ENCODE results near the gene HPCAL1. TPM values are rescaled to one million over a fixed set of nuclear protein-coding genes. Genes with fewer than 3 reads are reported as not detected.

HPCAL1 gene
- total RNA-seq, 2 experiments from 2014 or later = 9.2 to 9.7 TPM

GRCh38 chr2:10406491-10407188 lies 103.9 kb downstream of the HPCAL1 start:
- no peak overlapping the region for H3K27ac ChIP-seq (ENCODE audit: low read depth, low read length, poor library complexity, severe bottlenecking)

GRCh38 chr2:10407432-10407831 lies 104.7 kb downstream of the HPCAL1 start:
- DNase-seq (ENCODE audit: low spot score) = peak; percentile 28
- Histone ChIP-seq H3K4me2 (ENCODE audit: low read length) (peak overlapping the region; percentile 83), H2AFZ (ENCODE audit: low read length) (no peak overlapping the region), H3K4me1 (ENCODE audit: insufficient read depth, low read length, poor library complexity, severe bottlenecking) (peaks cover 57% of the 10 kb centered on the region), H3K9me3 (ENCODE audit: low read length) (no peaks in the 10 kb centered on the region), H3K4me3 (ENCODE audit: low read depth, low read length, poor library complexity, severe bottlenecking) (no peak overlapping the region), H3K79me2 (ENCODE audit: insufficient read depth, low read depth, low read length) (no peaks in the 10 kb centered on the region), H3K27ac (ENCODE audit: low read depth, low read length, poor library complexity, severe bottlenecking) (no peak overlapping the region), H3K36me3 (ENCODE audit: insufficient read depth, low read length) (no peaks in the 10 kb centered on the region), H3K9me2 (ENCODE audit: insufficient read depth, low read length) (no peaks in the 10 kb centered on the region), H4K20me1 (ENCODE audit: insufficient read depth, low read length) (no peaks in the 10 kb centered on the region)
- intact Hi-C loops (cut with micrococcal nuclease; ENCODE audit: unreplicated experiment) = no loop called here
- ChIA-PET CTCF (ENCODE audit: unreplicated experiment) (interaction anchor here (0.6 to 2.4 kb wide), 3 partner anchors 32 to 138 kb away, joined by 4 to 10 read pairs (median 6); no protein-coding TSS in a partner anchor), POLR2A (interaction anchor here (0.9 to 3.3 kb wide), 3 partner anchors 29 to 335 kb away, joined by 3 to 22 read pairs (median 4); no protein-coding TSS in a partner anchor)
- no TSS peak for BruUV-seq (replicated peaks)
- TF ChIP-seq CTCF (conservative IDR thresholded peaks at IDR 0.05; ENCODE audit: low read length) (no peak), EZH2phosphoT487 (IDR thresholded peaks at IDR 0.05; ENCODE audit: borderline replicate concordance, low read depth, low read length) (no peak)

More at GRCh38 chr2:10406491-10407188, 103.9 kb downstream of the HPCAL1 start:
- no TSS peak for BruUV-seq (replicated peaks)
- H2AFZ ChIP-seq (ENCODE audit: low read length) = no peak overlapping the region
- CTCF ChIA-PET (ENCODE audit: unreplicated experiment) = no interaction called here
- no peaks in the 10 kb centered on the region for H3K79me2 ChIP-seq (ENCODE audit: insufficient read depth, low read depth, low read length)
- H3K9me2 ChIP-seq (ENCODE audit: insufficient read depth, low read length) = no peaks in the 10 kb centered on the region
- H4K20me1 ChIP-seq (ENCODE audit: insufficient read depth, low read length) = no peaks in the 10 kb centered on the region
- H3K9me3 ChIP-seq (ENCODE audit: low read length) = no peaks in the 10 kb centered on the region
- no peak for DNase-seq (ENCODE audit: low spot score)
- no peak overlapping the region for H3K4me3 ChIP-seq (ENCODE audit: low read depth, low read length, poor library complexity, severe bottlenecking)
- no peak overlapping the region; the same call in 1 of the 2 replicates for H3K4me2 ChIP-seq (ENCODE audit: low read length)
- POLR2A ChIA-PET = interaction anchor here (3.3 kb wide), 1 partner anchor 76 kb away, joined by 22 read pairs; no protein-coding TSS in a partner anchor
- TF ChIP-seq CTCF (conservative IDR thresholded peaks at IDR 0.05; ENCODE audit: low read length) = no peak
- TF ChIP-seq EZH2phosphoT487 (IDR thresholded peaks at IDR 0.05; ENCODE audit: borderline replicate concordance, low read depth, low read length) = no peak
- H3K36me3 ChIP-seq (ENCODE audit: insufficient read depth, low read length) = no peaks in the 10 kb centered on the region
- intact Hi-C loops (cut with micrococcal nuclease; ENCODE audit: unreplicated experiment) = no loop called here
- peaks cover 50% of the 10 kb centered on the region for H3K4me1 ChIP-seq (ENCODE audit: insufficient read depth, low read length, poor library complexity, severe bottlenecking)

Data from OCI-LY7 (cell line).